Measurements from ENCODE around the gene CYTH4.
"Not testable (repeated sequence)": the region's sequence is repeated elsewhere in the genome, so short reads cannot be mapped to it uniquely, and the experiment has no call there.

CYTH4 gene

GRCh38 chr22:37244114-37244921, 38.0 kb upstream of the CYTH4 start, which contains the start of gene RAC2:
TSS of gene RAC2 (minus strand) at chr22:37244269. CDS start at chr22:37244148, 121 bp downstream.
- Histone ChIP-seq H3K4me3 (ENCODE audit: insufficient read length, low read depth) (peak within 1 kb of the TSS; percentile 36), H3K9ac (ENCODE audit: insufficient read length, low read depth) (peak within 1 kb of the TSS; percentile 75), H3K9me3 (ENCODE audit: insufficient read depth, low read length) (no peaks in the 10 kb centered on the region), H3K4me1 (ENCODE audit: insufficient read depth, insufficient read length) (peaks cover 24% of the 10 kb centered on the region), H3K36me3 (ENCODE audit: insufficient read depth, insufficient read length, low read length) (no peaks in the 10 kb centered on the region), H3K27me3 (ENCODE audit: insufficient read depth, insufficient read length) (no peaks in the 10 kb centered on the region)
- TF ChIP-seq YY1 (IDR thresholded peaks at IDR 0.05; ENCODE audit: insufficient read depth, insufficient read length) (no peak), ZNF274 (IDR thresholded peaks at IDR 0.05; ENCODE audit: low read depth, low read length) (no peak), SUZ12 (IDR thresholded peaks at IDR 0.05; ENCODE audit: extremely low read depth, insufficient read depth, insufficient read length) (no peak)
- no peak for DNase-seq (ENCODE audit: low read depth, low spot score)

DNA sequence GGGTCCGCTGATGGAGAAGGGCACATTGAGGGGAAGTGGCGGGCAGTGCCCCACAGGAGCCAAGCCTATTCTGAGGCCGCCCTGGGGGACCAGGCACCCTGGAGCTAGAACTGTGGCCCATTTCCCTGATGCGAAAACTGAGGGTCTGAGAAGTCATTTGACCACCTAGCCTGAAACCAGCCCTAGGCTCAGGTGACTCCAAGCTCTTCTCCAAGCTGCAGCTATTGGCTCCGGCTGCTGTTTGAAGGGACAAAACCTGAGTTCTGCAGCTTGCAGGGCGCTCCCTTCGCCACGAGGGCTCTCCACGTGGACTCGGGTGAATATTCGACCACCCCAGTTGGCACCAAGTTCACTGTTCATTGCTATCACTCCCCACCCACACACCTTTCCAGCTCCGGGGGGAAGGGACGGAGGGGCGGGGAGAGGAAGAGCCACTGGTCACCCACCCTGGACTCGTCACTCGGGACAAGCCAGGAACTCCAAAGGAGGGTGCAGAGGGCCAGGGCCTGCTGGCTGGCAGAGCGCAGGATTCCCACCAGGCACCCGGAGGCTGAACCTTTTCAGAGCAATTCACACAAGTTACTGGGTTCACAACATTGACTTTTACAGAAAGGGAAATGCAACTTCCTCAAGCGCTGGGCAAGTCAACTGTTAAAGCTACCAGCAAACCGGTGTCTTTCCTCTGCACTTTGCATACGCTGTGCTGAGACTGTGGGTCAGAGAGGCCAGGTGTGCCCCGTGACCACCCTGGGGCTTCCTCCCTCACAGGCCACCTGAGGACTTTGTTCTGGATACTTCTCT, 37.2 kb upstream of the CYTH4 start:
- Histone ChIP-seq H3K36me3 (ENCODE audit: insufficient read depth, insufficient read length, low read length) (no peaks in the 10 kb centered on the region), H3K27me3 (ENCODE audit: insufficient read depth, insufficient read length) (no peaks in the 10 kb centered on the region), H3K4me3 (ENCODE audit: insufficient read length, low read depth) (no peak overlapping the region), H3K4me1 (ENCODE audit: insufficient read depth, insufficient read length) (peaks cover 24% of the 10 kb centered on the region), H3K9ac (ENCODE audit: insufficient read length, low read depth) (peak overlapping the region; percentile 10), H3K9me3 (ENCODE audit: insufficient read depth, low read length) (no peaks in the 10 kb centered on the region)
- no peak for DNase-seq (ENCODE audit: low read depth, low spot score)
- TF ChIP-seq ZNF274 (IDR thresholded peaks at IDR 0.05; ENCODE audit: low read depth, low read length) (no peak), YY1 (IDR thresholded peaks at IDR 0.05; ENCODE audit: insufficient read depth, insufficient read length) (no peak), SUZ12 (IDR thresholded peaks at IDR 0.05; ENCODE audit: extremely low read depth, insufficient read depth, insufficient read length) (no peak)

- H3K4me3 ChIP-seq (ENCODE audit: insufficient read length, low read depth) = no peak overlapping the region
- TF ChIP-seq YY1 (IDR thresholded peaks at IDR 0.05; ENCODE audit: insufficient read depth, insufficient read length) (no peak), ZNF274 (IDR thresholded peaks at IDR 0.05; ENCODE audit: low read depth, low read length) (no peak), SUZ12 (IDR thresholded peaks at IDR 0.05; ENCODE audit: extremely low read depth, insufficient read depth, insufficient read length) (no peak)
- no peaks in the 10 kb centered on the region for H3K9me3 ChIP-seq (ENCODE audit: insufficient read depth, low read length)
- H3K4me1 ChIP-seq (ENCODE audit: insufficient read depth, insufficient read length) = peaks cover 24% of the 10 kb centered on the region
- no peak overlapping the region for H3K9ac ChIP-seq (ENCODE audit: insufficient read length, low read depth)
- no peaks in the 10 kb centered on the region for H3K36me3 ChIP-seq (ENCODE audit: insufficient read depth, insufficient read length, low read length)
- DNase-seq (ENCODE audit: low read depth, low spot score) = no peak
- no peaks in the 10 kb centered on the region for H3K27me3 ChIP-seq (ENCODE audit: insufficient read depth, insufficient read length)
Observed at GRCh38 chr22:37245740-37246139, 36.6 kb upstream of the CYTH4 start.

GRCh38 chr22:37248251-37248650, 34.1 kb upstream of the CYTH4 start:
- no peak overlapping the region for H3K4me3 ChIP-seq (ENCODE audit: insufficient read length, low read depth)
- H3K9ac ChIP-seq (ENCODE audit: insufficient read length, low read depth) = no peak overlapping the region
- H3K4me1 ChIP-seq (ENCODE audit: insufficient read depth, insufficient read length) = peaks cover 11% of the 10 kb centered on the region
- no peaks in the 10 kb centered on the region for H3K9me3 ChIP-seq (ENCODE audit: insufficient read depth, low read length)
- H3K27me3 ChIP-seq (ENCODE audit: insufficient read depth, insufficient read length) = no peaks in the 10 kb centered on the region
- H3K36me3 ChIP-seq (ENCODE audit: insufficient read depth, insufficient read length, low read length) = no peaks in the 10 kb centered on the region
- DNase-seq (ENCODE audit: low read depth, low spot score) = no peak
- no peak for TF ChIP-seq ZNF274 (IDR thresholded peaks at IDR 0.05; ENCODE audit: low read depth, low read length)
- no peak for TF ChIP-seq SUZ12 (IDR thresholded peaks at IDR 0.05; ENCODE audit: extremely low read depth, insufficient read depth, insufficient read length)
- TF ChIP-seq YY1 (IDR thresholded peaks at IDR 0.05; ENCODE audit: insufficient read depth, insufficient read length) = no peak

DNA sequence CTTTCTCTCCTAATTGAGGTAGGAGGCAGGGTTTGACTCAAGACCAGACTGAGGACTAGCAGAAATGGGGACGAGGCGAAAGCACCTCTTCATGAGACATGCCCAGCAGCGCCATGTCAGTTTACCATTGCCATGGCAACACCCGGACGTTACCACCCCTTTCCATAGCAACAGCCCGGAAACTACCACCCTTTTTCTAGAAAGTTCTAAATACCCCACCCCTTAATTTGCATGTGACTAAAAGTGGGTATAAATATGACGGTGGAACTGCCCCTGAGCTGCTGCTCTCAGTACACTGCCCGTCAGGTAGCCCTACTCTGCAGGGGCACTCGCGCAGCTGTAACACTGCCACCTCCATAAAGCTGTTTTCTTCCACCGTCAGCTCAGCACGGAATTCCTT, 32.3 kb upstream of the CYTH4 start:
- H3K4me1 ChIP-seq (ENCODE audit: insufficient read depth, insufficient read length) = peaks cover 3% of the 10 kb centered on the region
- H3K9ac ChIP-seq (ENCODE audit: insufficient read length, low read depth) = no peak overlapping the region
- H3K36me3 ChIP-seq (ENCODE audit: insufficient read depth, insufficient read length, low read length) = no peaks in the 10 kb centered on the region
- no peaks in the 10 kb centered on the region for H3K9me3 ChIP-seq (ENCODE audit: insufficient read depth, low read length)
- DNase-seq (ENCODE audit: low read depth, low spot score) = no peak
- no peaks in the 10 kb centered on the region for H3K27me3 ChIP-seq (ENCODE audit: insufficient read depth, insufficient read length)
- no peak overlapping the region for H3K4me3 ChIP-seq (ENCODE audit: insufficient read length, low read depth)
- no peak for TF ChIP-seq SUZ12 (IDR thresholded peaks at IDR 0.05; ENCODE audit: extremely low read depth, insufficient read depth, insufficient read length)
- TF ChIP-seq ZNF274 (IDR thresholded peaks at IDR 0.05; ENCODE audit: low read depth, low read length) = no peak
- no peak for TF ChIP-seq YY1 (IDR thresholded peaks at IDR 0.05; ENCODE audit: insufficient read depth, insufficient read length)

DNA sequence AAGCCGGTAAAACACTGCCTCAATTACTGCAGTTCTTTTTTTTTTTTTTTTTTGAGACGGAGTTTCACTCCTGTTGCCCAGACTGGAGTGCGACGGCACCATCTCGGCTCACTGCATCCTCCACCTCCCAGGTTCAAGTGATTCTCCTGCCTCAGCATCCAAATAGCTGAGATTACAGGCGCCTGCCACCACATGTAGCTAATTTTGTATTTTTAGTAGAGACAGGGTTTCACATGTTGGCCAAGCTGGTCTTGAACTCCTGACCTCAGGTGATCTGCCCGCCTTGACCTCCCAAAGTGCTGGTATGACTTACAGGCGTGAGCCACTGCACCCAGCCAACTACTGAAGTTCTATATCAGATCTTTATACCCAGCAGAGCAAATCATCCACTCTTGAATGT, 30.5 kb upstream of the CYTH4 start:
- DNase-seq (ENCODE audit: low read depth, low spot score); H3K9me3 ChIP-seq (ENCODE audit: insufficient read depth, low read length); H3K36me3 ChIP-seq (ENCODE audit: insufficient read depth, insufficient read length, low read length); H3K27me3 ChIP-seq (ENCODE audit: insufficient read depth, insufficient read length); H3K4me3 ChIP-seq (ENCODE audit: insufficient read length, low read depth); H3K9ac ChIP-seq (ENCODE audit: insufficient read length, low read depth); H3K4me1 ChIP-seq (ENCODE audit: insufficient read depth, insufficient read length): not testable (repeated sequence)

- DNase-seq (ENCODE audit: low read depth, low spot score) = no peak
- Histone ChIP-seq H3K4me3 (ENCODE audit: insufficient read length, low read depth) (no peak overlapping the region), H3K27me3 (ENCODE audit: insufficient read depth, insufficient read length) (no peaks in the 10 kb centered on the region), H3K36me3 (ENCODE audit: insufficient read depth, insufficient read length, low read length) (no peaks in the 10 kb centered on the region), H3K9ac (ENCODE audit: insufficient read length, low read depth) (no peak overlapping the region), H3K9me3 (ENCODE audit: insufficient read depth, low read length) (no peaks in the 10 kb centered on the region), H3K4me1 (ENCODE audit: insufficient read depth, insufficient read length) (no peaks in the 10 kb centered on the region)
- TF ChIP-seq SUZ12 (IDR thresholded peaks at IDR 0.05; ENCODE audit: extremely low read depth, insufficient read depth, insufficient read length) = no peak
- no peak for TF ChIP-seq ZNF274 (IDR thresholded peaks at IDR 0.05; ENCODE audit: low read depth, low read length)
- no peak for TF ChIP-seq YY1 (IDR thresholded peaks at IDR 0.05; ENCODE audit: insufficient read depth, insufficient read length)
Observed at GRCh38 chr22:37253126-37253660, 29.1 kb upstream of the CYTH4 start.
